Liver (tissue), 3 donors: Measurements from ENCODE around the gene CNDP2.

Source experiments
- ATF3 ChIP-seq: IDR thresholded peaks from 2 replicates; pipeline ENCODE4 v1.6.1; 2016; ENCODE audit warnings: antibody characterized with exemption
- GABPA ChIP-seq, 2 donors: IDR thresholded peaks in 1 of 2; conservative IDR thresholded peaks in 1 of 2; 2 replicates each; pipeline ENCODE4 v1.6.1; 2016; ENCODE audit warnings: antibody characterized with exemption in 2 of 2, mild to moderate bottlenecking in 1 of 2, moderate library complexity in 1 of 2
- HNF4G ChIP-seq: IDR thresholded peaks from 2 replicates; pipeline ENCODE4 v1.6.1; 2016; ENCODE audit warnings: antibody characterized with exemption
- JUND ChIP-seq, 2 donors: IDR thresholded peaks; 2 replicates each; pipeline ENCODE4 v1.6.1; 2016; ENCODE audit warnings: antibody characterized with exemption in 2 of 2
- MAX ChIP-seq: IDR thresholded peaks from 2 replicates; pipeline ENCODE4 v1.6.1; 2016; ENCODE audit warnings: antibody characterized with exemption
- RAD21 ChIP-seq, 2 donors: IDR thresholded peaks; 2 replicates each; pipeline ENCODE4 v1.6.1; 2016; ENCODE audit warnings: antibody characterized with exemption in 2 of 2, mild to moderate bottlenecking in 2 of 2
- RXRA ChIP-seq, 2 donors: IDR thresholded peaks; 2 replicates each; pipeline ENCODE4 v1.6.1; 2017 to 2018; ENCODE audit warnings: antibody characterized with exemption in 2 of 2, mild to moderate bottlenecking in 1 of 2
- SP1 ChIP-seq: IDR thresholded peaks from 2 replicates; pipeline ENCODE4 v1.6.1; 2018; ENCODE audit warnings: antibody characterized with exemption, mild to moderate bottlenecking
- TAF1 ChIP-seq: conservative IDR thresholded peaks from 2 replicates; pipeline ENCODE4 v1.6.1; 2016; ENCODE audit warnings: antibody characterized with exemption, mild to moderate bottlenecking
- YY1 ChIP-seq: IDR thresholded peaks from 2 replicates; pipeline ENCODE4 v1.6.1; 2016; ENCODE audit warnings: antibody characterized with exemption, mild to moderate bottlenecking
- TF ChIP-seq, protein P1 (sequence below): fragments of 150-350 bp; IDR thresholded peaks from 2 replicates; pipeline ENCODE4 v1.5.1; 2017; ENCODE audit warnings: improper control_type of control experiment, low read depth, low read length; ENCODE audit not compliant: missing input control
- donor health status: healthy.
- donor health status: healthy.

DNA sequence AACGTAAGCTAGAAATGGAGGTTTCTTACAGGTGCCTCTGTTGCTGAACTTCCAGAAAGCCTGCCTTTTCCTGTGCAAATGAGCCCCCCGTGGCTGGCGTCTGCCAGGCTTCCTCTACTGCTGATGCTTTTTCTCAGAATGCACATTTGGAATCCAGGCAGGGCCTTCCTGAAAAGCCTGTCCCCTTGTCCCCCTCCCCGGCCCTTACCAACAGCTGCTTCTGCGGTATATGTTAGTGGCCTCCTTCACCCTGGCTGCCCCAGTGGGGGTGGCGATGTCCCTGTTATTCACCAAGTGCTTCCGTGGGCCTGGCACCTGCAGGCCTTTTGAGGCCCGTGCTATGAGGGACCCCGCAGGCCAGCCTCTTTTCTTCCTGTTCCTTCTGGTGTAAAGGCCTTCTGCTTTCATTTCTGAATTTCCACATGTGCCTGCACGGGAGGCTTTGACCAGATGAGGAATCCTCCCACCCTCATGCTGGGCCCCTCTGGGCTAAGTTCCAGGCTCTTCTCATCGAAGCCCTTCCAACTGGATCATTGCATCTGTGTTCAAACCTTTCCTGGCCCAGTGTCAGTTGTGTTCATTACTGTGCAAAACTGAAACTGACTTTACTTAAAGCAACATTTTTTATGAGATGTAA is 10.4 kb downstream of the CNDP2 start:
- TF ChIP-seq, protein P1, sequence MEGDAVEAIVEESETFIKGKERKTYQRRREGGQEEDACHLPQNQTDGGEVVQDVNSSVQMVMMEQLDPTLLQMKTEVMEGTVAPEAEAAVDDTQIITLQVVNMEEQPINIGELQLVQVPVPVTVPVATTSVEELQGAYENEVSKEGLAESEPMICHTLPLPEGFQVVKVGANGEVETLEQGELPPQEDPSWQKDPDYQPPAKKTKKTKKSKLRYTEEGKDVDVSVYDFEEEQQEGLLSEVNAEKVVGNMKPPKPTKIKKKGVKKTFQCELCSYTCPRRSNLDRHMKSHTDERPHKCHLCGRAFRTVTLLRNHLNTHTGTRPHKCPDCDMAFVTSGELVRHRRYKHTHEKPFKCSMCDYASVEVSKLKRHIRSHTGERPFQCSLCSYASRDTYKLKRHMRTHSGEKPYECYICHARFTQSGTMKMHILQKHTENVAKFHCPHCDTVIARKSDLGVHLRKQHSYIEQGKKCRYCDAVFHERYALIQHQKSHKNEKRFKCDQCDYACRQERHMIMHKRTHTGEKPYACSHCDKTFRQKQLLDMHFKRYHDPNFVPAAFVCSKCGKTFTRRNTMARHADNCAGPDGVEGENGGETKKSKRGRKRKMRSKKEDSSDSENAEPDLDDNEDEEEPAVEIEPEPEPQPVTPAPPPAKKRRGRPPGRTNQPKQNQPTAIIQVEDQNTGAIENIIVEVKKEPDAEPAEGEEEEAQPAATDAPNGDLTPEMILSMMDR, result no peak
- TF ChIP-seq RAD21 (IDR thresholded peaks at IDR 0.05) (no peak), TAF1 (no peak), HNF4G (no peak), YY1 (no peak), RXRA (IDR thresholded peaks at IDR 0.05) (no peak), GABPA (IDR thresholded peaks at IDR 0.05 in 1 of 2, conservative IDR thresholded peaks at IDR 0.05 in 1 of 2) (no peak), SP1 (no peak), MAX (no peak), JUND (IDR thresholded peaks at IDR 0.05) (no peak), ATF3 (no peak)
